ENCODE results near the gene SLC4A1AP. TPM values are rescaled to one million over a fixed set of nuclear protein-coding genes. Genes with fewer than 3 reads are reported as not detected.
"Not testable (repeated sequence)": the region's sequence is repeated elsewhere in the genome, so short reads cannot be mapped to it uniquely, and the experiment has no call there.

The SLC4A1AP gene
- total RNA-seq, 1 experiment from 2014 or later: 29.1 TPM

- TF ChIP-seq, protein P1, sequence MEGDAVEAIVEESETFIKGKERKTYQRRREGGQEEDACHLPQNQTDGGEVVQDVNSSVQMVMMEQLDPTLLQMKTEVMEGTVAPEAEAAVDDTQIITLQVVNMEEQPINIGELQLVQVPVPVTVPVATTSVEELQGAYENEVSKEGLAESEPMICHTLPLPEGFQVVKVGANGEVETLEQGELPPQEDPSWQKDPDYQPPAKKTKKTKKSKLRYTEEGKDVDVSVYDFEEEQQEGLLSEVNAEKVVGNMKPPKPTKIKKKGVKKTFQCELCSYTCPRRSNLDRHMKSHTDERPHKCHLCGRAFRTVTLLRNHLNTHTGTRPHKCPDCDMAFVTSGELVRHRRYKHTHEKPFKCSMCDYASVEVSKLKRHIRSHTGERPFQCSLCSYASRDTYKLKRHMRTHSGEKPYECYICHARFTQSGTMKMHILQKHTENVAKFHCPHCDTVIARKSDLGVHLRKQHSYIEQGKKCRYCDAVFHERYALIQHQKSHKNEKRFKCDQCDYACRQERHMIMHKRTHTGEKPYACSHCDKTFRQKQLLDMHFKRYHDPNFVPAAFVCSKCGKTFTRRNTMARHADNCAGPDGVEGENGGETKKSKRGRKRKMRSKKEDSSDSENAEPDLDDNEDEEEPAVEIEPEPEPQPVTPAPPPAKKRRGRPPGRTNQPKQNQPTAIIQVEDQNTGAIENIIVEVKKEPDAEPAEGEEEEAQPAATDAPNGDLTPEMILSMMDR (conservative IDR thresholded peaks at IDR 0.05; ENCODE audit: low read depth, low read length): peak; percentile 99
- TF ChIP-seq EZH2 (IDR thresholded peaks at IDR 0.05; ENCODE audit: low read length, unreplicated experiment): no peak
- H3K9me3 ChIP-seq (ENCODE audit: low read length): no peaks in the 10 kb centered on the region
- POLR2A ChIA-PET (ENCODE audit: unreplicated experiment): no interaction called here
- CTCF ChIA-PET: interaction anchor here (0.5 to 2.3 kb wide), 7 partner anchors 8 to 362 kb away, joined by 3 to 8 read pairs (median 7); partner anchors contain the start of genes CCDC121 and GPN1
- peaks cover 7% of the 10 kb centered on the region for H3F3A ChIP-seq (ENCODE audit: low read length, unreplicated experiment)
- H3K4me1 ChIP-seq (ENCODE audit: insufficient read depth, low read length): peaks cover 29% of the 10 kb centered on the region
- no peak overlapping the region for H3K4me3 ChIP-seq (ENCODE audit: low read length)
- peak; percentile 82 for ATAC-seq
- H2AFZ ChIP-seq (ENCODE audit: low read length): no peak overlapping the region
- no peaks in the 10 kb centered on the region for H3K9me2 ChIP-seq (replicated peaks; ENCODE audit: low read length)
- no peaks in the 10 kb centered on the region for H4K20me1 ChIP-seq (ENCODE audit: low read length)
- no TSS peak for BruUV-seq (replicated peaks)
- peak overlapping the region; percentile 51 for H3K4me2 ChIP-seq (ENCODE audit: low read length)
- H3K79me2 ChIP-seq (ENCODE audit: low read length): no peaks in the 10 kb centered on the region
- peak overlapping the region; percentile 43; the same call in 1 of the 2 replicates for H3K9ac ChIP-seq (ENCODE audit: low read length)
- H3K27ac ChIP-seq (ENCODE audit: low read length): peak overlapping the region; percentile 79
- no peaks in the 10 kb centered on the region for H3K27me3 ChIP-seq (ENCODE audit: low read length)
- H3K36me3 ChIP-seq (ENCODE audit: low read depth, low read length): peaks cover 32% of the 10 kb centered on the region
- intact Hi-C loops (cut with micrococcal nuclease): loop anchor here (1.0 kb wide), 1 partner anchor 275 kb away; no protein-coding TSS in a partner anchor
- DNase-seq: peak; percentile 98
Observed at GRCh38 chr2:27683390-27684071, 19.8 kb downstream of the SLC4A1AP start.

DNA sequence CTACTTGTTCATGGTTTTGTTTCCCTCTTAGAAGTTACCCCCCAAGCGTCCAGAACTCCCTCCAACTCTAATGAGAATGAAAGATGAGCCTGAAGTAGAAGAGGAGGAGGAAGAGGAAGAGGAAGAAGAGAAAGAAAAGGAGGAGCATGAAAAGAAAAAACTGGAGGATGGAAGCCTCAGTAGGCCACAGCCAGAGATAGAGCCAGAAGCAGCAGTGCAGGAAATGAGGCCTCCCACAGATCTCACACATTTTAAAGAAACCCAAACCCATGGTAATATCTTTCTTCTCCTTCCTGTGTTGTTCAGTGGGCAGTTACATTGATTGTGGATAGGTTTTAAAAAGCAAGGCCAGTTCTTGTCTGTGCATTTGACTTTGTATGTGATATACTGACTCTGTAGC, 21.3 kb downstream of the SLC4A1AP start:
- H3K4me3 ChIP-seq (ENCODE audit: low read length); intact Hi-C loops (cut with micrococcal nuclease); H3F3A ChIP-seq (ENCODE audit: low read length, unreplicated experiment); H3K27ac ChIP-seq (ENCODE audit: low read length); H4K20me1 ChIP-seq (ENCODE audit: low read length); H3K79me2 ChIP-seq (ENCODE audit: low read length); H3K9me2 ChIP-seq (replicated peaks; ENCODE audit: low read length); H3K9ac ChIP-seq (ENCODE audit: low read length); CTCF ChIA-PET; H3K4me2 ChIP-seq (ENCODE audit: low read length); H3K27me3 ChIP-seq (ENCODE audit: low read length); DNase-seq; BruUV-seq (replicated peaks); H3K9me3 ChIP-seq (ENCODE audit: low read length); ATAC-seq; POLR2A ChIA-PET (ENCODE audit: unreplicated experiment); H2AFZ ChIP-seq (ENCODE audit: low read length): not testable (repeated sequence)
- Histone ChIP-seq H3K36me3 (ENCODE audit: low read depth, low read length) (peaks cover 30% of the 10 kb centered on the region), H3K4me1 (ENCODE audit: insufficient read depth, low read length) (peaks cover 41% of the 10 kb centered on the region)

DNA sequence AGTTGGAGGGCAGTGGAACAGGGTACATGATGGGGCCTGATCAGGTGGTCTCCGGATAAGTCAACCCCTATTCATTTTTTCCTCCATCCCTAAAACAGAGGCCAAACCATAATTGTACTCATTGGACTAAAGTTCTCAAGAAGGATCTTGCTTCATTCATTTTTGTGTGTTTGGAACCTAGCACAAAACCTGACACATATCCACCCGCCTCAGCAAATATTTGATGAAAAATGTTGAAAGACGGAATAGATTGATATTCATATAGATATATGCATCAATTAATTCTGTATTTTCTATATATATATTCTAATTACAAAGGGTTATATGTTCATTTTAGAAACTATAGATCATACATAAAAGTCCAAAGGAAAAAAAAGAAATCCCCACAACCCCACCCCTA, 21.9 kb downstream of the SLC4A1AP start:
- Histone ChIP-seq H3K9ac (ENCODE audit: low read length) (no peak overlapping the region), H3K36me3 (ENCODE audit: low read depth, low read length) (peaks cover 30% of the 10 kb centered on the region), H3K9me2 (replicated peaks; ENCODE audit: low read length) (no peaks in the 10 kb centered on the region), H3K27ac (ENCODE audit: low read length) (no peak overlapping the region), H3K79me2 (ENCODE audit: low read length) (no peaks in the 10 kb centered on the region), H3K27me3 (ENCODE audit: low read length) (no peaks in the 10 kb centered on the region), H3K4me2 (ENCODE audit: low read length) (no peak overlapping the region), H3K4me1 (ENCODE audit: insufficient read depth, low read length) (peaks cover 41% of the 10 kb centered on the region), H2AFZ (ENCODE audit: low read length) (no peak overlapping the region), H3K4me3 (ENCODE audit: low read length) (no peak overlapping the region), H4K20me1 (ENCODE audit: low read length) (no peaks in the 10 kb centered on the region), H3F3A (ENCODE audit: low read length, unreplicated experiment) (peaks cover 7% of the 10 kb centered on the region), H3K9me3 (ENCODE audit: low read length) (no peaks in the 10 kb centered on the region)
- CTCF ChIA-PET: no interaction called here
- ATAC-seq (no peak), DNase-seq (no peak)
- BruUV-seq (replicated peaks): no TSS peak
- POLR2A ChIA-PET (ENCODE audit: unreplicated experiment): no interaction called here
- intact Hi-C loops (cut with micrococcal nuclease): no loop called here
- TF ChIP-seq, protein P1 (conservative IDR thresholded peaks at IDR 0.05; ENCODE audit: low read depth, low read length): no peak
- TF ChIP-seq EZH2phosphoT487 (IDR thresholded peaks at IDR 0.05; ENCODE audit: borderline replicate concordance, low read length) (no peak), EZH2 (IDR thresholded peaks at IDR 0.05; ENCODE audit: low read length, unreplicated experiment) (no peak)
